Measurements from ENCODE around the gene JAM3.

The JAM3 gene

DNA sequence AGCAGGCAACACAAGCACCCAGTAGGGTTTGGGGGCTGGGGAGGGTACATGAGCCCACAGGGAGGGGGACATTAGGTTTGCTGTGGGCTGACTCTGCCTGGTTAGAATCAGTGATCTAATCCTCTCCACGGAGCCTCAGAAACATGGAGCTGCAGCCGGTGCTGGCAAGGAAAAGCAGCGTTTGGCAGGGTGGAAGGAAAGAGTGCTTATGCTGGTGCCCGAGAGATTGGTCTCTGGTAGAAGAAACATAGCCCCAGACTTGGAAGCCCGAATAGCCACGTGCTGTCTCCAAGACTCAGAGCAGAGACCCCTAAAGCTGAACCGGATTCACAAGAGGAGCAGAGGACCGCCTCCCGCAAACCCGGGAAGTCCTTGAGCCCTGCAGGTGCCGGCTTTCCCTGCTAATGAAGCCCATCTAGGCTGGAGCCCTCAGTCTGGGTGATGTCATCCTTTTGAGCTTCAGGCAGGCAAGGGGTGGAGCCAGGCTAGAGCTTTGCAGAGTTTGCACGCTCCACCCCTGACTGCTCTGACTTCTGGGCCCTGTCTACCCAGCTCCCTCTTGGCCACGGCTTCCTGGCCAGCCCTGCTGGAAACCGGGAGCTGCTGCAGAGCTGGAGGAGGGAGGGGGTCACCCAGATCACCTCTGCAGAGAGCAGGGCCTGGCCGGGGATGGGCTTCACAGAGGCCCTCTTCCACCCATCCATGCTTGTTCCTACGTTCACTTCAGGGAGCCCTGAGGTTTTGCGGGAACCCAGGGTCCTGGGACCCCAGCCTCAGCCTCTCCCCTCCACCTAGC lies 35.0 kb upstream of the JAM3 start:
- H3K27ac ChIP-seq, result peak overlapping the region; percentile 45
- TF ChIP-seq, protein P1, sequence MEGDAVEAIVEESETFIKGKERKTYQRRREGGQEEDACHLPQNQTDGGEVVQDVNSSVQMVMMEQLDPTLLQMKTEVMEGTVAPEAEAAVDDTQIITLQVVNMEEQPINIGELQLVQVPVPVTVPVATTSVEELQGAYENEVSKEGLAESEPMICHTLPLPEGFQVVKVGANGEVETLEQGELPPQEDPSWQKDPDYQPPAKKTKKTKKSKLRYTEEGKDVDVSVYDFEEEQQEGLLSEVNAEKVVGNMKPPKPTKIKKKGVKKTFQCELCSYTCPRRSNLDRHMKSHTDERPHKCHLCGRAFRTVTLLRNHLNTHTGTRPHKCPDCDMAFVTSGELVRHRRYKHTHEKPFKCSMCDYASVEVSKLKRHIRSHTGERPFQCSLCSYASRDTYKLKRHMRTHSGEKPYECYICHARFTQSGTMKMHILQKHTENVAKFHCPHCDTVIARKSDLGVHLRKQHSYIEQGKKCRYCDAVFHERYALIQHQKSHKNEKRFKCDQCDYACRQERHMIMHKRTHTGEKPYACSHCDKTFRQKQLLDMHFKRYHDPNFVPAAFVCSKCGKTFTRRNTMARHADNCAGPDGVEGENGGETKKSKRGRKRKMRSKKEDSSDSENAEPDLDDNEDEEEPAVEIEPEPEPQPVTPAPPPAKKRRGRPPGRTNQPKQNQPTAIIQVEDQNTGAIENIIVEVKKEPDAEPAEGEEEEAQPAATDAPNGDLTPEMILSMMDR (conservative IDR thresholded peaks at IDR 0.05), result no peak
- no peak for TF ChIP-seq ZFX (IDR thresholded peaks at IDR 0.05)

DNA sequence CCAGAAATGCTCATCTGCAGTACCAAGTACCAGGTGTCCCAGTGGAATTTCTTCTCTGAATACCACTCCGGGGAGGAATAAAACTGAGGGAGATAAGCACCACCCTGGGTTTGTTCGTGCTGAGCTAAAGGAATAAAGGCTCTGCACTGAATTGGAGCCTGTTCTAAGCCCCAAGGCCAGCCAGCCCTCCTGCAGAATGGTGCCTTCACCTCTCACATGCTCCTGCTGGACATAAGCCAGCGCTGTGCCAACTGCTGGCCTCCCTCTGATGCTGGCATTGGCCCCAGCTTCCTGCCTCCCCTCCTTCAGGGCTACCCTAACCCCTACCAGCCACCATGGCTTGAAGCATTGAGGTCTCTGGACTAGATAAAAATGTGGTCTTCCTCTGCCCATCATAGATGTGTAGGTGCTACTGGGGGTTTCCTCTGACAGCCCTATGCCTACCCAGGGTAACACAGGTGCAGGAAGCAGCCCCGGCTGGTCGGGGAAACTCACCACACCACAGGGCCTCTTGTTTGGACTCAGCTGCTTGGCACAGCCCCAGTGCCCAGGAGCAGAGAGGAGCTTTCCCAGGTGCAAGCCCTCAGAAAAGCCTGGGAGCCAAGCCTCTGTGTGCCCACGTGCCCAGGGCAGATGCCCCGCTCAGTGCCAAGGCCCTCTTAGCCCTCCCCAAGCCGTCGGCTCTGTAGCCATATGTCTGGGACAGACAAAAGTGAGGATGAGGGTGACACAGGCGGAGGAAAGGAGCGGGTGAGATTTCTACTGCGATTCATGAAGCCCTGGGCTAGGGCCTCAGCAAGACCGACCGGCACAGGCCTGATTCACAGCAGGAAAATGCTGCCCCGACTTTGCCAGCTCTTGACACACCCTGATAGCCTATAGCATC lies 34.1 kb upstream of the JAM3 start:
- H3K27ac ChIP-seq, result peak overlapping the region; percentile 45
- TF ChIP-seq, protein P1 (conservative IDR thresholded peaks at IDR 0.05), result no peak
- TF ChIP-seq ZFX (IDR thresholded peaks at IDR 0.05), result no peak

- peak overlapping the region; percentile 39; the same call in 1 of the 2 replicates for H3K27ac ChIP-seq
- TF ChIP-seq, protein P1 (conservative IDR thresholded peaks at IDR 0.05), result no peak
- no peak for TF ChIP-seq ZFX (IDR thresholded peaks at IDR 0.05)
Measured at GRCh38 chr11:134036492-134037045, 32.3 kb upstream of the JAM3 start.

- peak; percentile 8; the same call in 1 of the 2 replicates for TF ChIP-seq ZFX (IDR thresholded peaks at IDR 0.05)
- TF ChIP-seq, protein P1 (conservative IDR thresholded peaks at IDR 0.05), result no peak
- H3K27ac ChIP-seq, result peak overlapping the region; percentile 39
Measured at GRCh38 chr11:134037046-134037908, 31.6 kb upstream of the JAM3 start.

DNA sequence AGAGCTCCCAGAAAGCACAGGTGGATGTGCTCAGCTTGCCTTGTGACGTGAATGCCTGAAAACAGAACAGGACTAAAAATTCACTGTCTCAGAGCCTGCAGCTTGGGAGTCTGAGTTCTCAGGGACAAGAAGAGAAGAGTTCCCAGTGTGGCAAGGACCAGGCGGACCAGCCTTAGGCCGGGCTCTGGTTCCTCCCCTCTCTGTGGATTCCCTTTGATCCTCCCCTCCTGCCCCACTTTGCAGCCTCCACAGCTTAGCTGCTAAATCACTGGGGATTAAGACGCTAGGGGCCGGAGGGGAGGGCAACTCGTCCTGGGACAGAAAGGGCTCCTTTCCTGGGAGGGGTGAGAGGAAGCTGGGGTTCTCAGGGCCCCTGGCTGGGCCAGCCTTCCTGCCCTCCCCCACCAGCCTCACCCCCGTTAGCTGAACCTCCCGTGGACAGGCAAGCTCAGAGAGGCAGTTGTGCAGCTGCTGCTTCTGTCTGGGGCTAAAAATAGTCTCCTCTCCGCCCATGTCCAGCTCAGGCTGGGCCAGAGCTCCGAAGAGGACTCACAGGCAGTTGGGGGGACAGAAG lies 29.9 kb upstream of the JAM3 start:
- TF ChIP-seq, protein P1 (conservative IDR thresholded peaks at IDR 0.05), result no peak
- TF ChIP-seq ZFX (IDR thresholded peaks at IDR 0.05), result no peak
- H3K27ac ChIP-seq, result no peak overlapping the region

- TF ChIP-seq, protein P1 (conservative IDR thresholded peaks at IDR 0.05), result no peak
- no peak for TF ChIP-seq ZFX (IDR thresholded peaks at IDR 0.05)
- no peak overlapping the region for H3K27ac ChIP-seq
Measured at GRCh38 chr11:134039726-134040385, 29.0 kb upstream of the JAM3 start.

Measured in C4-2B (cell line).